ENCODE measurements around the gene NRXN3.

Gene NRXN3

GRCh38 chr14:79663453-79663852 is 1493.3 kb downstream of the NRXN3 start:
- Histone ChIP-seq H3K4me3 (ENCODE audit: low read depth, low read length) (no peak overlapping the region), H3K27me3 (ENCODE audit: insufficient read depth, low read length) (no peaks in the 10 kb centered on the region), H2AFZ (ENCODE audit: low read length, unreplicated experiment) (no peak overlapping the region), H3K4me1 (ENCODE audit: control insufficient read depth, insufficient read depth, low read length, unreplicated experiment) (no peaks in the 10 kb centered on the region), H3K27ac (ENCODE audit: low read depth, low read length) (no peak overlapping the region), H3K79me2 (ENCODE audit: control insufficient read depth, insufficient read depth, low read length, unreplicated experiment) (no peaks in the 10 kb centered on the region), H3K36me3 (ENCODE audit: insufficient read depth, low read length) (no peaks in the 10 kb centered on the region)

DNA sequence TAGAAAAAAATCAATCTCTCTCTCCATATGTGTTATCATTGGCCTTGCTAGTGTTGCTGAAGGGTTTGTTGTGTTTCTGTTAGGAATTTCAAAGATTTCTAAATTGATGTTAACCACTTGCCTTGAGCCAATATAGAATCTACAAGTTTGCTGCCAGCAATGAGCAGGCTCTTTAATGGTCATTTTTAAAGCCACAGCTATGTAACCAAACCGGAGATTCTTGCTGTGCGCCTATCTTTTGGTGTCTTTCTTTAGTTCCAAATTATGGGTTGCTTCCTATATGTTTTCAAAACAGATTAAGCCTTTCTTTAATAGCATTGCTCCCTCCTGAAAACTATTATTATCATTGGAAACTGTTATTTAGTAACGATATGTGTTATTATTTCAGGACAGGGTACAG is 1495.4 kb downstream of the NRXN3 start:
- Histone ChIP-seq H3K36me3 (ENCODE audit: insufficient read depth, low read length) (no peaks in the 10 kb centered on the region), H3K27me3 (ENCODE audit: insufficient read depth, low read length) (no peaks in the 10 kb centered on the region), H2AFZ (ENCODE audit: low read length, unreplicated experiment) (no peak overlapping the region), H3K27ac (ENCODE audit: low read depth, low read length) (no peak overlapping the region), H3K4me1 (ENCODE audit: control insufficient read depth, insufficient read depth, low read length, unreplicated experiment) (no peaks in the 10 kb centered on the region), H3K4me3 (ENCODE audit: low read depth, low read length) (no peak overlapping the region), H3K79me2 (ENCODE audit: control insufficient read depth, insufficient read depth, low read length, unreplicated experiment) (no peaks in the 10 kb centered on the region)

- Histone ChIP-seq H2AFZ (ENCODE audit: low read length, unreplicated experiment) (no peak overlapping the region), H3K27ac (ENCODE audit: low read depth, low read length) (no peak overlapping the region), H3K4me3 (ENCODE audit: low read depth, low read length) (no peak overlapping the region), H3K4me1 (ENCODE audit: control insufficient read depth, insufficient read depth, low read length, unreplicated experiment) (no peaks in the 10 kb centered on the region), H3K79me2 (ENCODE audit: control insufficient read depth, insufficient read depth, low read length, unreplicated experiment) (no peaks in the 10 kb centered on the region), H3K27me3 (ENCODE audit: insufficient read depth, low read length) (no peaks in the 10 kb centered on the region), H3K36me3 (ENCODE audit: insufficient read depth, low read length) (no peaks in the 10 kb centered on the region)
Measured at GRCh38 chr14:79668951-79669350, 1498.8 kb downstream of the NRXN3 start.

GRCh38 chr14:79670811-79671210 is 1500.6 kb downstream of the NRXN3 start:
- no peak overlapping the region for H3K4me3 ChIP-seq (ENCODE audit: low read depth, low read length)
- H3K36me3 ChIP-seq (ENCODE audit: insufficient read depth, low read length) = no peaks in the 10 kb centered on the region
- no peaks in the 10 kb centered on the region for H3K79me2 ChIP-seq (ENCODE audit: control insufficient read depth, insufficient read depth, low read length, unreplicated experiment)
- H3K4me1 ChIP-seq (ENCODE audit: control insufficient read depth, insufficient read depth, low read length, unreplicated experiment) = no peaks in the 10 kb centered on the region
- H3K27ac ChIP-seq (ENCODE audit: low read depth, low read length) = no peak overlapping the region
- H3K27me3 ChIP-seq (ENCODE audit: insufficient read depth, low read length) = no peaks in the 10 kb centered on the region
- no peak overlapping the region for H2AFZ ChIP-seq (ENCODE audit: low read length, unreplicated experiment)

DNA sequence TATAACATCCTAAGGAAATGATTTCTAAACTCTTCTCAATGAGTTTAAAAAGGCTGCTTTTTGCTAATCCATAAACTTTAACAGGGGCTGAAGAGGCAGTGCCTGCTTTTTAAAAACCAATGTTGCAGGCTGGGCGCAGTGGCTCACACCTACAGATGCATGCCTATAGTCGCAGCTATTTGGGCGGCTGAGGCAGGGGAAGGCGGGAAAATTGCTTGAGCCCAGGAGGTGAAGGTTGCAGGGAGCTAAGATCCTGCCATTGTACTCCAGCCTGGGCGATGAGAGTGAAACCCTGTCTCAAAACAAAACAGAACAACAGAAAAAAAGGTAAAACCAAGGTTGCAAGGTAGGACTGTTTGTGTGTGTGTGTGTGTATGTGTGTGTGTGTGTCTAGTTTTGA is 1509.9 kb downstream of the NRXN3 start:
- Histone ChIP-seq H3K27me3 (ENCODE audit: insufficient read depth, low read length) (no peaks in the 10 kb centered on the region), H3K79me2 (ENCODE audit: control insufficient read depth, insufficient read depth, low read length, unreplicated experiment) (no peaks in the 10 kb centered on the region), H2AFZ (ENCODE audit: low read length, unreplicated experiment) (no peak overlapping the region), H3K27ac (ENCODE audit: low read depth, low read length) (no peak overlapping the region), H3K36me3 (ENCODE audit: insufficient read depth, low read length) (no peaks in the 10 kb centered on the region), H3K4me1 (ENCODE audit: control insufficient read depth, insufficient read depth, low read length, unreplicated experiment) (no peaks in the 10 kb centered on the region), H3K4me3 (ENCODE audit: low read depth, low read length) (no peak overlapping the region)

- no peak overlapping the region for H3K4me3 ChIP-seq (ENCODE audit: low read depth, low read length)
- no peaks in the 10 kb centered on the region for H3K27me3 ChIP-seq (ENCODE audit: insufficient read depth, low read length)
- no peaks in the 10 kb centered on the region for H3K36me3 ChIP-seq (ENCODE audit: insufficient read depth, low read length)
- H3K27ac ChIP-seq (ENCODE audit: low read depth, low read length) = no peak overlapping the region
- H3K79me2 ChIP-seq (ENCODE audit: control insufficient read depth, insufficient read depth, low read length, unreplicated experiment) = no peaks in the 10 kb centered on the region
- no peaks in the 10 kb centered on the region for H3K4me1 ChIP-seq (ENCODE audit: control insufficient read depth, insufficient read depth, low read length, unreplicated experiment)
- no peak overlapping the region for H2AFZ ChIP-seq (ENCODE audit: low read length, unreplicated experiment)
Measured at GRCh38 chr14:79686196-79686595, 1516.0 kb downstream of the NRXN3 start.

GRCh38 chr14:79690960-79691359 is 1520.8 kb downstream of the NRXN3 start:
- H3K79me2 ChIP-seq (ENCODE audit: control insufficient read depth, insufficient read depth, low read length, unreplicated experiment) = no peaks in the 10 kb centered on the region

GRCh38 chr14:79693935-79694334 is 1523.8 kb downstream of the NRXN3 start:
- H2AFZ ChIP-seq (ENCODE audit: low read length, unreplicated experiment) = no peak overlapping the region
- no peaks in the 10 kb centered on the region for H3K4me1 ChIP-seq (ENCODE audit: control insufficient read depth, insufficient read depth, low read length, unreplicated experiment)
- H3K36me3 ChIP-seq (ENCODE audit: insufficient read depth, low read length) = no peaks in the 10 kb centered on the region
- no peak overlapping the region for H3K27ac ChIP-seq (ENCODE audit: low read depth, low read length)
- no peak overlapping the region for H3K4me3 ChIP-seq (ENCODE audit: low read depth, low read length)
- no peaks in the 10 kb centered on the region for H3K79me2 ChIP-seq (ENCODE audit: control insufficient read depth, insufficient read depth, low read length, unreplicated experiment)
- H3K27me3 ChIP-seq (ENCODE audit: insufficient read depth, low read length) = no peaks in the 10 kb centered on the region

More at GRCh38 chr14:79690960-79691359, 1520.8 kb downstream of the NRXN3 start:
- Histone ChIP-seq H3K27ac (ENCODE audit: low read depth, low read length) (no peak overlapping the region), H3K27me3 (ENCODE audit: insufficient read depth, low read length) (no peaks in the 10 kb centered on the region), H2AFZ (ENCODE audit: low read length, unreplicated experiment) (no peak overlapping the region), H3K4me1 (ENCODE audit: control insufficient read depth, insufficient read depth, low read length, unreplicated experiment) (no peaks in the 10 kb centered on the region), H3K36me3 (ENCODE audit: insufficient read depth, low read length) (no peaks in the 10 kb centered on the region), H3K4me3 (ENCODE audit: low read depth, low read length) (no peak overlapping the region)

- H3K27me3 ChIP-seq (ENCODE audit: insufficient read depth, low read length) = no peaks in the 10 kb centered on the region
- H3K79me2 ChIP-seq (ENCODE audit: control insufficient read depth, insufficient read depth, low read length, unreplicated experiment) = no peaks in the 10 kb centered on the region
- H3K36me3 ChIP-seq (ENCODE audit: insufficient read depth, low read length) = no peaks in the 10 kb centered on the region
- no peak overlapping the region for H3K4me3 ChIP-seq (ENCODE audit: low read depth, low read length)
- no peak overlapping the region for H2AFZ ChIP-seq (ENCODE audit: low read length, unreplicated experiment)
- H3K4me1 ChIP-seq (ENCODE audit: control insufficient read depth, insufficient read depth, low read length, unreplicated experiment) = no peaks in the 10 kb centered on the region
- H3K27ac ChIP-seq (ENCODE audit: low read depth, low read length) = no peak overlapping the region
Measured at GRCh38 chr14:79695307-79695706, 1525.1 kb downstream of the NRXN3 start.

DNA sequence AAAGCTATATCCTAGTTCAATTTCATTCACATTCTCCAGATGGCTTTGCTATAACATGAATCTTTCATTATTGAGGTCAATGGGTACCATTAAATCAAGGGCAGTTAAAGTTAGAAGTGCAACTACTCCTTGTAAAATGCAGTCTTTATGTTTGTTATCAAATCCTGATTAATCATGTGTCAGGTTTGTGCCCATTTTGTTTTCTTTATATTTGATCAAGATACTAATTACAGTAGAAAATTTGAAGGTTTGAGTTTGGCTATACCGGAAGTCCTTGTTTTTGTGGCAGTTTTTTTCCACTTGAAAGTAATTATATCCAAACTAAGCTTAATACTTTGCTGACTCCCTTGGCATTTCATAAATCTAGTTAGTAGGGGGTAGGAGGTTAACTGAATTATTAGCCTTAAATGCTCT is 1528.1 kb downstream of the NRXN3 start:
- no peak overlapping the region for H3K4me3 ChIP-seq (ENCODE audit: low read depth, low read length)
- no peaks in the 10 kb centered on the region for H3K36me3 ChIP-seq (ENCODE audit: insufficient read depth, low read length)
- H3K27ac ChIP-seq (ENCODE audit: low read depth, low read length) = no peak overlapping the region
- no peaks in the 10 kb centered on the region for H3K27me3 ChIP-seq (ENCODE audit: insufficient read depth, low read length)
- H3K79me2 ChIP-seq (ENCODE audit: control insufficient read depth, insufficient read depth, low read length, unreplicated experiment) = no peaks in the 10 kb centered on the region
- H3K4me1 ChIP-seq (ENCODE audit: control insufficient read depth, insufficient read depth, low read length, unreplicated experiment) = no peaks in the 10 kb centered on the region
- no peak overlapping the region for H2AFZ ChIP-seq (ENCODE audit: low read length, unreplicated experiment)

DNA sequence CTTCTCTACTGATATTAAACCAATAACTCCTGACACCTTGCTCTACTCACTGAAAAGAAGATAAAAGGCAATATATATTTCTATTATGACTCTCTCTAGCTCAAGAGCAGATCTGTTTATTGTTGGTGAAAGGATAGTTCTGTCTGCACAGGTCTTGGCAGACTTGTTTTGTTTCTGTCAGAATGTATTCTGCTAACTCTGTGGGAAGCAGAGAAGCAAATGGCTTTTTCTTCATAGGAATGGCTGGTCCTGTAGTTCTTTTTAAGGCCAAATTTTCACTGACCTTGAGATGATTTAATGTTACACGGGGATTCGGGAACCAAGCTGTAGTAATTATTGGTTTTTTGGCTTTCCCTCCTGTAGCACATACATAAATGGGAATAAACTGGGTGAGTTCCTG is 1529.0 kb downstream of the NRXN3 start:
- Histone ChIP-seq H3K4me1 (ENCODE audit: control insufficient read depth, insufficient read depth, low read length, unreplicated experiment) (no peaks in the 10 kb centered on the region), H3K4me3 (ENCODE audit: low read depth, low read length) (no peak overlapping the region), H3K27me3 (ENCODE audit: insufficient read depth, low read length) (no peaks in the 10 kb centered on the region), H3K79me2 (ENCODE audit: control insufficient read depth, insufficient read depth, low read length, unreplicated experiment) (no peaks in the 10 kb centered on the region), H2AFZ (ENCODE audit: low read length, unreplicated experiment) (no peak overlapping the region), H3K27ac (ENCODE audit: low read depth, low read length) (no peak overlapping the region), H3K36me3 (ENCODE audit: insufficient read depth, low read length) (no peaks in the 10 kb centered on the region)

Data from ACC112 (cell line).